ENCODE measurements around the gene LAMTOR3.

DNA sequence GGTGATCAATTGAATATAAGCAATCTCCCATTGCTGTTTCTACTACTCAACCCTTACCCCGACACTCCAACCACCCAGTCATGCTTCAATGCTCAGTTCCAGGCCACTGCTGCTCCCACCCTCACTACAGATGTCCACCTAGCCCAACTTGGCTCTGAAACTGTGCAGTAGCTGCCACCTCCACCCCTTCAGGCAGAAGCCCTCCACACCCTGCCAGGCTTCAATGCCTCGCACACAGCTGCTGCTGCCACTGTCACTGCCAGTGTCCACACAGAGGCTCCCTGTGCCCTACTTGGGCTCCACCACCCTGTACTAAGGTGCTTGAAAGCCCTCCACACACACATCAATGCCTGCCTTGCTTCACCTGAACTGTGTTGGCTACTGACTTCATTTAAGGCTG lies 34.6 kb downstream of the LAMTOR3 start:
- TF ChIP-seq, protein P1, sequence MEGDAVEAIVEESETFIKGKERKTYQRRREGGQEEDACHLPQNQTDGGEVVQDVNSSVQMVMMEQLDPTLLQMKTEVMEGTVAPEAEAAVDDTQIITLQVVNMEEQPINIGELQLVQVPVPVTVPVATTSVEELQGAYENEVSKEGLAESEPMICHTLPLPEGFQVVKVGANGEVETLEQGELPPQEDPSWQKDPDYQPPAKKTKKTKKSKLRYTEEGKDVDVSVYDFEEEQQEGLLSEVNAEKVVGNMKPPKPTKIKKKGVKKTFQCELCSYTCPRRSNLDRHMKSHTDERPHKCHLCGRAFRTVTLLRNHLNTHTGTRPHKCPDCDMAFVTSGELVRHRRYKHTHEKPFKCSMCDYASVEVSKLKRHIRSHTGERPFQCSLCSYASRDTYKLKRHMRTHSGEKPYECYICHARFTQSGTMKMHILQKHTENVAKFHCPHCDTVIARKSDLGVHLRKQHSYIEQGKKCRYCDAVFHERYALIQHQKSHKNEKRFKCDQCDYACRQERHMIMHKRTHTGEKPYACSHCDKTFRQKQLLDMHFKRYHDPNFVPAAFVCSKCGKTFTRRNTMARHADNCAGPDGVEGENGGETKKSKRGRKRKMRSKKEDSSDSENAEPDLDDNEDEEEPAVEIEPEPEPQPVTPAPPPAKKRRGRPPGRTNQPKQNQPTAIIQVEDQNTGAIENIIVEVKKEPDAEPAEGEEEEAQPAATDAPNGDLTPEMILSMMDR (conservative IDR thresholded peaks at IDR 0.05; ENCODE audit: low read length), result no peak
- TF ChIP-seq EZH2phosphoT487 (IDR thresholded peaks at IDR 0.05; ENCODE audit: borderline replicate concordance), result no peak
